ENCODE measurements around the gene ADTRP. TPM values are rescaled to one million over a fixed set of nuclear protein-coding genes. Genes with fewer than 3 reads are reported as not detected.
A peak's percentile ranks its signal among the peaks of the same experiment; 100 is the strongest.

The ADTRP gene
- total and polyA plus RNA-seq, 8 donors: 0.09 to 0.44 (median 0.24) TPM; not detected in 3

GRCh38 chr6:11773013-11773412 lies 5.6 kb downstream of the ADTRP start:
- DNase-seq (no peak), ATAC-seq (no peak), FAIRE-seq (no peak)
- TF ChIP-seq, protein P1, sequence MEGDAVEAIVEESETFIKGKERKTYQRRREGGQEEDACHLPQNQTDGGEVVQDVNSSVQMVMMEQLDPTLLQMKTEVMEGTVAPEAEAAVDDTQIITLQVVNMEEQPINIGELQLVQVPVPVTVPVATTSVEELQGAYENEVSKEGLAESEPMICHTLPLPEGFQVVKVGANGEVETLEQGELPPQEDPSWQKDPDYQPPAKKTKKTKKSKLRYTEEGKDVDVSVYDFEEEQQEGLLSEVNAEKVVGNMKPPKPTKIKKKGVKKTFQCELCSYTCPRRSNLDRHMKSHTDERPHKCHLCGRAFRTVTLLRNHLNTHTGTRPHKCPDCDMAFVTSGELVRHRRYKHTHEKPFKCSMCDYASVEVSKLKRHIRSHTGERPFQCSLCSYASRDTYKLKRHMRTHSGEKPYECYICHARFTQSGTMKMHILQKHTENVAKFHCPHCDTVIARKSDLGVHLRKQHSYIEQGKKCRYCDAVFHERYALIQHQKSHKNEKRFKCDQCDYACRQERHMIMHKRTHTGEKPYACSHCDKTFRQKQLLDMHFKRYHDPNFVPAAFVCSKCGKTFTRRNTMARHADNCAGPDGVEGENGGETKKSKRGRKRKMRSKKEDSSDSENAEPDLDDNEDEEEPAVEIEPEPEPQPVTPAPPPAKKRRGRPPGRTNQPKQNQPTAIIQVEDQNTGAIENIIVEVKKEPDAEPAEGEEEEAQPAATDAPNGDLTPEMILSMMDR (IDR thresholded peaks at IDR 0.05): no peak
- peaks cover 0 to 7% (median 0%) of the 10 kb centered on the region in 3 donors for H3K4me1 ChIP-seq
- H3K9me3 ChIP-seq: no peaks in the 10 kb centered on the region
- intact Hi-C loops (cut with DNase I): no loop called here
- WGBS, 2 donors: 88 to 95% methylated on average over 5 of the region's 5 CpGs
- H3K27ac ChIP-seq: no peak overlapping the region
- no peaks in the 10 kb centered on the region for H3K27me3 ChIP-seq
- H3K36me3 ChIP-seq: no peaks in the 10 kb centered on the region
- H3K4me3 ChIP-seq: no peak overlapping the region

- intact Hi-C loops (cut with DNase I): no loop called here
- Histone ChIP-seq H3K36me3 (no peaks in the 10 kb centered on the region), H3K4me1 (peaks cover 0 to 11% (median 3%) of the 10 kb centered on the region in 3 donors), H3K9me3 (no peaks in the 10 kb centered on the region), H3K27ac (no peak overlapping the region), H3K4me3 (no peak overlapping the region), H3K27me3 (no peaks in the 10 kb centered on the region)
- DNase-seq (no peak), ATAC-seq (peak in 2 of 4 donors; percentile 27 to 31), FAIRE-seq (no peak)
- TF ChIP-seq, protein P1 (IDR thresholded peaks at IDR 0.05): no peak
- WGBS, 2 donors: 91% methylated on average over 10 of the region's 10 CpGs
These were observed 6.3 kb downstream of the ADTRP start for GRCh38 chr6:11772109-11772825.

GRCh38 chr6:11771473-11772048 lies 7.0 kb downstream of the ADTRP start:
- Histone ChIP-seq H3K4me3 (no peak overlapping the region), H3K4me1 (peaks cover 5 to 18% (median 10%) of the 10 kb centered on the region in 3 donors), H3K27ac (peak overlapping the region in 2 of 4 donors; percentile 33 to 70), H3K9me3 (no peaks in the 10 kb centered on the region), H3K27me3 (no peaks in the 10 kb centered on the region), H3K36me3 (no peaks in the 10 kb centered on the region)
- WGBS, 2 donors: 86 to 95% methylated on average over 13 of the region's 13 CpGs
- DNase-seq (no peak), FAIRE-seq (no peak), ATAC-seq (no peak)
- intact Hi-C loops (cut with DNase I): no loop called here
- TF ChIP-seq, protein P1 (IDR thresholded peaks at IDR 0.05): no peak

- Histone ChIP-seq H3K9me3 (no peaks in the 10 kb centered on the region), H3K4me1 (peaks cover 9 to 24% (median 14%) of the 10 kb centered on the region in 3 donors), H3K36me3 (no peaks in the 10 kb centered on the region), H3K4me3 (no peak overlapping the region), H3K27ac (peak overlapping the region in 2 of 4 donors; percentile 34 to 70), H3K27me3 (no peaks in the 10 kb centered on the region)
- WGBS, 2 donors: 88 to 89% methylated on average over 27 of the region's 27 CpGs
- FAIRE-seq (no peak), ATAC-seq (peak in 3 of 4 donors; percentile 52 to 69 (median 53)), DNase-seq (peak in 4 of 6 donors; percentile 34 to 65 (median 47))
- intact Hi-C loops (cut with DNase I): no loop called here
- TF ChIP-seq, protein P1 (IDR thresholded peaks at IDR 0.05): no peak
These were observed 7.8 kb downstream of the ADTRP start for GRCh38 chr6:11770546-11771466.
